ENCODE measurements around the gene MED16. TPM values are rescaled to one million over a fixed set of nuclear protein-coding genes. Genes with fewer than 3 reads are reported as not detected.
"Not testable (repeated sequence)": the region's sequence is repeated elsewhere in the genome, so short reads cannot be mapped to it uniquely, and the experiment has no call there.

The MED16 gene
- total RNA-seq, 1 experiment from 2014 or later: 69.1 TPM

DNA sequence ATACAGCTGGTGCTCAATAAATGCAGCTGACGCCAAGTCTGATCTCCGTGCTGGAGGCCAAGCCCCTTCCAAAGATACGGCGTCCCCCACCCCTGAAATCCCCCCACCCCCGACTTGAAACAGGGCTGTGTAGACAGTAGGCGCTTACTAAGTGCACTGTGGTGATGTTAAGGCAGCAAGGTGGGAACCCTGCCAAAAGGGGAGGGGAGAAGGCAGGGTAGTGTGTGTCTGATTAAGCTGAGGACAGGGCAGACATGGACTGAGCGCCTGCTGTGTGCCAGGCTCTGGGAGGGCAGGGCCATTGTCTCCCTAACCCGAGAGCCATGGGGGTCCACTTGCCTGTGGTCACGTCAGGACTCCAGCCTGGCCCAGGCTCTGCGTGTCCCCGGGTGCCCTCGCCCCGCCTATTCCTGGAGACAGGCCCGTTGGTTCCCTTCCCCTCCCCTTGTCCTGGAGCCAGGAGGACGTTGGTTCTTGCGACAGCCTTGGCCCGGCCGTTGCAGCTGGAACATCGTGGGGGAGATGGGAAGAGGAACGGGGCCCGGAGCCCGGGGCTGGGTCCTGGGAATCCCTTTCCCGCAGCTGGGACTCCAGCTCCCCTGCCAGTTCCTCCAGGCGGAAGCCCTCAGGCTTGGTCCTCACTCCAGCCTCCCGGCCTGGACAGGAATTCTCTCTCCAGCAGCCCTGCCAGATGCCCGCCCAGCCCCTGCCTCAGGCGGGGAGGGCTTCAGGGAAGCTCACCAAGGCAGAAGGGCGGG, 42.6 kb downstream of the MED16 start:
- no peaks in the 10 kb centered on the region for H3K4me1 Mint-ChIP-seq (ENCODE audit: low read depth, unreplicated experiment)
- no peak overlapping the region for H3K27ac Mint-ChIP-seq (ENCODE audit: unreplicated experiment)
- TF ChIP-seq, protein P1, sequence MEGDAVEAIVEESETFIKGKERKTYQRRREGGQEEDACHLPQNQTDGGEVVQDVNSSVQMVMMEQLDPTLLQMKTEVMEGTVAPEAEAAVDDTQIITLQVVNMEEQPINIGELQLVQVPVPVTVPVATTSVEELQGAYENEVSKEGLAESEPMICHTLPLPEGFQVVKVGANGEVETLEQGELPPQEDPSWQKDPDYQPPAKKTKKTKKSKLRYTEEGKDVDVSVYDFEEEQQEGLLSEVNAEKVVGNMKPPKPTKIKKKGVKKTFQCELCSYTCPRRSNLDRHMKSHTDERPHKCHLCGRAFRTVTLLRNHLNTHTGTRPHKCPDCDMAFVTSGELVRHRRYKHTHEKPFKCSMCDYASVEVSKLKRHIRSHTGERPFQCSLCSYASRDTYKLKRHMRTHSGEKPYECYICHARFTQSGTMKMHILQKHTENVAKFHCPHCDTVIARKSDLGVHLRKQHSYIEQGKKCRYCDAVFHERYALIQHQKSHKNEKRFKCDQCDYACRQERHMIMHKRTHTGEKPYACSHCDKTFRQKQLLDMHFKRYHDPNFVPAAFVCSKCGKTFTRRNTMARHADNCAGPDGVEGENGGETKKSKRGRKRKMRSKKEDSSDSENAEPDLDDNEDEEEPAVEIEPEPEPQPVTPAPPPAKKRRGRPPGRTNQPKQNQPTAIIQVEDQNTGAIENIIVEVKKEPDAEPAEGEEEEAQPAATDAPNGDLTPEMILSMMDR (IDR thresholded peaks at IDR 0.05; ENCODE audit: insufficient read depth in 1 of 2, low read depth in 1 of 2, low read length in 1 of 2, severe bottlenecking in 1 of 2, unreplicated experiment in 1 of 2): no peak
- no peaks in the 10 kb centered on the region for H3K9me3 Mint-ChIP-seq (ENCODE audit: unreplicated experiment)
- H3K4me3 ChIP-seq (ENCODE audit: low read depth, low read length): no peak overlapping the region
- no peak overlapping the region for H3K4me3 Mint-ChIP-seq (ENCODE audit: unreplicated experiment)
- H3K36me3 Mint-ChIP-seq (ENCODE audit: insufficient read depth, unreplicated experiment): no peaks in the 10 kb centered on the region
- intact Hi-C loops (cut with micrococcal nuclease; ENCODE audit: unreplicated experiment): no loop called here
- CTCF ChIA-PET: no interaction called here
- H3K9me3 ChIP-seq: no peaks in the 10 kb centered on the region
- BruUV-seq (replicated peaks): no TSS peak
- no peaks in the 10 kb centered on the region for H3K27me3 Mint-ChIP-seq (ENCODE audit: insufficient read depth, unreplicated experiment)
- peak; percentile 47 to 70 for DNase-seq
- POLR2A ChIA-PET: no interaction called here
- H3K4me1 ChIP-seq: no peaks in the 10 kb centered on the region
- no peaks in the 10 kb centered on the region for H3K36me3 ChIP-seq (ENCODE audit: control insufficient read depth, insufficient read depth, low read length)
- no peaks in the 10 kb centered on the region for H3K27me3 ChIP-seq (replicated peaks; ENCODE audit: control insufficient read depth, insufficient read depth, low read length)

DNA sequence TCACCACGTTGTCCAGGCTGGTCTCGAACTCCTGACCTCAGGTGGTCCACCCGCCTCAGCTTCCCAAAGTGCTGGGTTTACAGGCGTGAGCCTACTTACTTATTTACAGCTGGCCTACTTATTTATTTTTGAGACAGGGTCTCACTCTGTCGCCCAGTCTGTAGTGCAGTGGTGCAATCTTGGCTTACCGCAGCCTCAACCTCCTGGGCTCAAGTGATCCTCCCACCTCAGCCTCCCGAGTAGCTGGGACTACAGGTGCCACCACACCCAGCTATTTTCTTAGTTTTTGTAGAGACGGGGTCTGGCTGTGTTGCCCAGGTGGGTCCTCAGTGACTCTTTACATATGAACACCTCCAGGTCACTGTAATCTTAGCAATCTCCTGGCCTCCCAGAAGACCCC, 43.8 kb downstream of the MED16 start:
- POLR2A ChIA-PET; H3K9me3 ChIP-seq; DNase-seq; intact Hi-C loops (cut with micrococcal nuclease; ENCODE audit: unreplicated experiment); H3K4me1 Mint-ChIP-seq (ENCODE audit: low read depth, unreplicated experiment); H3K4me3 ChIP-seq (ENCODE audit: low read depth, low read length); H3K4me3 Mint-ChIP-seq (ENCODE audit: unreplicated experiment); H3K4me1 ChIP-seq; H3K27me3 Mint-ChIP-seq (ENCODE audit: insufficient read depth, unreplicated experiment); H3K36me3 ChIP-seq (ENCODE audit: control insufficient read depth, insufficient read depth, low read length); BruUV-seq (replicated peaks); H3K27me3 ChIP-seq (replicated peaks; ENCODE audit: control insufficient read depth, insufficient read depth, low read length); H3K36me3 Mint-ChIP-seq (ENCODE audit: insufficient read depth, unreplicated experiment); H3K27ac Mint-ChIP-seq (ENCODE audit: unreplicated experiment); H3K9me3 Mint-ChIP-seq (ENCODE audit: unreplicated experiment): not testable (repeated sequence)
- CTCF ChIA-PET: interaction anchor here (1.1 kb wide), 1 partner anchor 11 kb away, joined by 3 read pairs; no protein-coding TSS in a partner anchor

DNA sequence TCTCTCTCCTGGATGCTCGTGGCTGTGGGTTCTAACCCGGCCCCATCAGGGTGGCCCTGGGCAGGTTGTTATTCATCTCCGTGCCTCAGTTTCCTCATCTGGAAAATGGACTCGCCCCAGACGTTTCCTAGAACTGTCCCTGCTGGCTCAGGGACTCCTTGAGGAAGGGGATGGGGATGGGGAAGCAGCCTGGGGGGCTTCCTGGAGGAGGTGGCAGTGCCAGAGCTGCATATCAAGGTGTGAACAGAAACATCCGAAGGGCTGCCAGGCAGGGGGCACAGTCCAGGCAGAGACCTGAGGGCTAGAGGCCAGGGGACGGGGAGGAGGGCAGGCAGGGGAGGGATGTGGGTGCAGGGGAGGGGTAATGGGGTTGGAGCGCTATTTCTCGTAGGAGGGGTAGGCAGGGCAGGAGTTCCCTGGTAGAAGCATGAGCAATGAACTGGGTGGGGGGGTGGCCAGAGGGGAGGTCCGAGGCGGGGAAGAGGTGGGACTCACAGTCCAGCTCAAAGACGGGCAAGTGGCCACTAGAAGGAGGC, 44.5 kb downstream of the MED16 start:
- H3K9me3 Mint-ChIP-seq (ENCODE audit: unreplicated experiment): no peaks in the 10 kb centered on the region
- no peaks in the 10 kb centered on the region for H3K4me1 Mint-ChIP-seq (ENCODE audit: low read depth, unreplicated experiment)
- no TSS peak for BruUV-seq (replicated peaks)
- no peak for DNase-seq
- H3K36me3 Mint-ChIP-seq (ENCODE audit: insufficient read depth, unreplicated experiment): peaks cover 1% of the 10 kb centered on the region
- no peaks in the 10 kb centered on the region for H3K4me1 ChIP-seq
- H3K4me3 ChIP-seq (ENCODE audit: low read depth, low read length): no peak overlapping the region
- TF ChIP-seq, protein P1 (IDR thresholded peaks at IDR 0.05; ENCODE audit: insufficient read depth in 1 of 2, low read depth in 1 of 2, low read length in 1 of 2, severe bottlenecking in 1 of 2, unreplicated experiment in 1 of 2): no peak
- POLR2A ChIA-PET: no interaction called here
- H3K4me3 Mint-ChIP-seq (ENCODE audit: unreplicated experiment): no peak overlapping the region
- H3K27me3 Mint-ChIP-seq (ENCODE audit: insufficient read depth, unreplicated experiment): peaks cover 4% of the 10 kb centered on the region
- H3K9me3 ChIP-seq: no peaks in the 10 kb centered on the region
- H3K27me3 ChIP-seq (replicated peaks; ENCODE audit: control insufficient read depth, insufficient read depth, low read length): no peaks in the 10 kb centered on the region
- H3K36me3 ChIP-seq (ENCODE audit: control insufficient read depth, insufficient read depth, low read length): no peaks in the 10 kb centered on the region
- CTCF ChIA-PET: interaction anchor here (0.6 kb wide), 1 partner anchor 9 kb away, joined by 3 read pairs; no protein-coding TSS in a partner anchor
- H3K27ac Mint-ChIP-seq (ENCODE audit: unreplicated experiment): no peak overlapping the region
- intact Hi-C loops (cut with micrococcal nuclease; ENCODE audit: unreplicated experiment): no loop called here
